ENCODE data around the gene DGLUCY.

GRCh38 chr14:91211017-91211416, 97.1 kb downstream of the DGLUCY start:
- TF ChIP-seq GABPA (IDR thresholded peaks at IDR 0.05 in 1 of 2, conservative IDR thresholded peaks at IDR 0.05 in 1 of 2) (no peak), CTCF (IDR thresholded peaks at IDR 0.05; ENCODE audit: low read depth, low read length, missing input control) (no peak), RAD21 (IDR thresholded peaks at IDR 0.05) (no peak), YY1 (IDR thresholded peaks at IDR 0.05) (no peak), FOXA1 (IDR thresholded peaks at IDR 0.05) (no peak), SP1 (IDR thresholded peaks at IDR 0.05) (no peak)

Measured in liver (tissue), 3 donors.